Osteoblast (primary cell): ENCODE results near the gene CWC27. TPM values are rescaled to one million over a fixed set of nuclear protein-coding genes. Genes with fewer than 3 reads are reported as not detected.

Source experiments
- DNase-seq: peaks from one replicate; pipeline ENCODE4 v3.0.0; 2011; ENCODE audit warnings: low spot score, mixed read lengths; ENCODE audit not compliant: insufficient read length; ENCODE audit errors: missing footprints
- H2AFZ ChIP-seq: 2 replicates; pipeline ENCODE4 v1.6.0; 2011; ENCODE audit warnings: mild to moderate bottlenecking, low read length
- H3K27ac ChIP-seq: 2 replicates; pipeline ENCODE4 v1.5.1; 2011; ENCODE audit warnings: mild to moderate bottlenecking, low read depth, low read length, moderate library complexity
- H3K27me3 ChIP-seq: 2 replicates; pipeline ENCODE4 v1.6.0; 2012; ENCODE audit warnings: mild to moderate bottlenecking, control low read depth, inconsistent platforms, low read length, moderate library complexity; ENCODE audit not compliant: insufficient read depth
- H3K36me3 ChIP-seq: 2 replicates; pipeline ENCODE4 v1.5.1; 2011; ENCODE audit warnings: mild to moderate bottlenecking, low read length, control low read depth, moderate library complexity; ENCODE audit not compliant: insufficient read depth
- H3K4me1 ChIP-seq: 2 replicates; pipeline ENCODE4 v1.5.1; 2011; ENCODE audit warnings: mild to moderate bottlenecking, low read length, control low read depth, moderate library complexity; ENCODE audit not compliant: insufficient read depth
- H3K4me2 ChIP-seq: 2 replicates; pipeline ENCODE4 v1.6.0; 2011; ENCODE audit warnings: mild to moderate bottlenecking, low read length; ENCODE audit not compliant: insufficient read depth
- H3K4me3 ChIP-seq: fragments of 200-600 bp; sonication (generic); 3 replicates; pipeline ENCODE4 v1.5.1; 2012; ENCODE audit warnings: mild to moderate bottlenecking, low read length, inconsistent platforms; ENCODE audit not compliant: insufficient read depth
- H3K79me2 ChIP-seq: 2 replicates; pipeline ENCODE4 v1.6.0; 2012; ENCODE audit warnings: mild to moderate bottlenecking, low read length, control low read depth, inconsistent platforms; ENCODE audit not compliant: insufficient read depth
- H3K9me3 ChIP-seq: 2 replicates; pipeline ENCODE4 v1.5.1; 2011; ENCODE audit warnings: low read depth, low read length, control low read depth
- H4K20me1 ChIP-seq: 2 replicates; pipeline ENCODE4 v1.6.0; 2012; ENCODE audit warnings: mild to moderate bottlenecking, low read length, control low read depth; ENCODE audit not compliant: insufficient read depth
- CTCF ChIP-seq: IDR thresholded peaks from 2 replicates; pipeline ENCODE4 v1.5.1; 2011; ENCODE audit warnings: mild to moderate bottlenecking, low read depth, low read length, moderate library complexity; ENCODE audit errors: extremely low read depth
- total RNA-seq: library from RNA; depleted of rRNA; stranded (reverse); fragments of >200 nt; gene quantifications from 2 replicates; pipeline ENCODE4 v1.2.3, GENCODE V29; 2012

Gene CWC27
- total RNA-seq, 1 donor: 13.4 TPM

DNA sequence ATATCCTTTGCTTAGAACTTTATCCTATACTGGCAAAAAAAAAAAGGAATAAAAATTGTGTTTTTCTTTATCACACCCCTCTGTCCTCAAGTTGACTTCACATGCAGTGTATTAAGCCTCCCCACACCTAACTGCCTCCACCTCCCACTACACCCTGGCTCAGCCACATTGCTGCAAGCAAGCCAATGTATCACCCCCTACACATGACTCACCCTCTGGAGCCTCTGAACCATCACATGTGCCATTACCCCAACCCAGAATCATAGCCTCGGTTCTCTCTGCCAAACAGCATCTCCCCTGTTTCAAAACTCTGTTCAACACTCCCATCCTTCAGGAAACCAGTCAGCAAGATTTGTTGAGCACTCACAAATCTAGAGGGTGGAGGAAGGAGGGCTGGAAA is 209.0 kb downstream of the CWC27 start:
- Histone ChIP-seq H4K20me1 (no peaks in the 10 kb centered on the region), H3K9me3 (no peaks in the 10 kb centered on the region), H3K4me1 (peaks cover 11% of the 10 kb centered on the region), H3K27me3 (no peaks in the 10 kb centered on the region), H3K79me2 (no peaks in the 10 kb centered on the region), H3K4me2 (no peak overlapping the region), H3K27ac (peak overlapping the region; percentile 71), H3K36me3 (no peaks in the 10 kb centered on the region), H3K4me3 (no peak overlapping the region), H2AFZ (no peak overlapping the region)
- no peak for TF ChIP-seq CTCF
- DNase-seq: no peak

DNA sequence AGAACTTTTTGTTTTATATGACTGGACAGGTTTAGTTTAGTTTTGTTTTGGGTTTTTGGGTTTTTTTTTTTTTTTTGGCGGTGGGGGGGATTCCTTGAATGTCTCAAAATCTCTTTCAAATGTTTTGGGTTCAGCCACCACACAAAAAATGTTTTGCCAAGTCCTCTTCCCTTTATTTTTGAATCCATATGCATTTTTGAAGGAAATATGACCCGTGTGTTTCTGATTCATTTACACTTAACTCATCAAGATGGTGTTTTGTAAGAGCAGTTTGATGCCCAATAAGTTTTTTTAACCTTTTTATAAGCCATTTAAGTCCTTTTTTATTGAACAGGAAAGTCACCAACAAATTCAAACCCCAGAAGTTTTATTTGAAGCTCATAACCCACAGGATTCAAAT is 209.8 kb downstream of the CWC27 start:
- Histone ChIP-seq H2AFZ (no peak overlapping the region), H3K79me2 (no peaks in the 10 kb centered on the region), H3K4me1 (peaks cover 11% of the 10 kb centered on the region), H3K27ac (peak overlapping the region; percentile 71), H3K27me3 (no peaks in the 10 kb centered on the region), H3K9me3 (no peaks in the 10 kb centered on the region), H3K36me3 (no peaks in the 10 kb centered on the region), H4K20me1 (no peaks in the 10 kb centered on the region), H3K4me2 (no peak overlapping the region), H3K4me3 (no peak overlapping the region)
- TF ChIP-seq CTCF: no peak
- DNase-seq: no peak

GRCh38 chr5:64979531-64979930 is 210.8 kb downstream of the CWC27 start:
- no peaks in the 10 kb centered on the region for H3K36me3 ChIP-seq
- H3K27me3 ChIP-seq: no peaks in the 10 kb centered on the region
- no peak overlapping the region for H2AFZ ChIP-seq
- H3K4me2 ChIP-seq: no peak overlapping the region
- TF ChIP-seq CTCF: no peak
- peaks cover 11% of the 10 kb centered on the region for H3K4me1 ChIP-seq
- H3K9me3 ChIP-seq: no peaks in the 10 kb centered on the region
- H4K20me1 ChIP-seq: no peaks in the 10 kb centered on the region
- H3K79me2 ChIP-seq: no peaks in the 10 kb centered on the region
- no peak overlapping the region for H3K4me3 ChIP-seq
- no peak for DNase-seq
- no peak overlapping the region for H3K27ac ChIP-seq

GRCh38 chr5:64980176-64980575 is 211.4 kb downstream of the CWC27 start:
- Histone ChIP-seq H3K9me3 (no peaks in the 10 kb centered on the region), H3K4me2 (no peak overlapping the region), H3K4me1 (peaks cover 11% of the 10 kb centered on the region), H4K20me1 (no peaks in the 10 kb centered on the region), H2AFZ (no peak overlapping the region), H3K27me3 (no peaks in the 10 kb centered on the region), H3K4me3 (no peak overlapping the region), H3K36me3 (no peaks in the 10 kb centered on the region), H3K79me2 (no peaks in the 10 kb centered on the region), H3K27ac (no peak overlapping the region)
- no peak for TF ChIP-seq CTCF
- DNase-seq: no peak
